Breast epithelium (tissue), 3 donors: ENCODE results near the gene TRAFD1.

Source experiments
- POLR2A ChIP-seq: fragments of 450-650 bp; IDR thresholded peaks from one replicate; pipeline ENCODE4 v1.6.1; 2016; ENCODE audit warnings: antibody characterized with exemption, mild to moderate bottlenecking, moderate library complexity
- TF ChIP-seq, protein P1 (sequence below), 3 donors: fragments of 450-650 bp; IDR thresholded peaks; one replicate each; pipeline ENCODE4 v1.5.1; 2016 to 2017; ENCODE audit warnings: antibody characterized with exemption in 3 of 3, mild to moderate bottlenecking in 3 of 3, moderate library complexity in 3 of 3

DNA sequence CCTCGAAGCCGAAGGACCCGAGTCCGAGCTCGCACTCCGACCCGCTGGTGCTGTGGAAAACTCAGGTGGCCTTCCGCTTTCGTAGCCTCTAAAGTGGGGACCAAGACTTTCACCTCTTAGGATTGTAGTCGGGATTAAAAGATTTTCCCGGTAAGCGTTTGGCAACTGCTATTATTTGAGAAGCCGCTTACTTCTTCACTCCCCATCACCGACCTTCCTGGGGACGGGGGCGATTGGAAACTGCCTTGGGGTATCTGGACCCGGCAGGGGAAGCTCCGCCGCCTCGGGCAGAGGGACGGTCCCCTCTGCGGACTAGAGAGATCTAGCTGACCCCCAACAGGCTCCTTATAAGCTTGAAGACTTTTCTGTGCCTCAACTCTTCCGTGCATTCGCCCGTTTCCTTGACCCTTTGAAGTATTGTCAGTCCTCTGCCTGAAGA lies 659 bp downstream of the TRAFD1 start:
- TF ChIP-seq, protein P1, sequence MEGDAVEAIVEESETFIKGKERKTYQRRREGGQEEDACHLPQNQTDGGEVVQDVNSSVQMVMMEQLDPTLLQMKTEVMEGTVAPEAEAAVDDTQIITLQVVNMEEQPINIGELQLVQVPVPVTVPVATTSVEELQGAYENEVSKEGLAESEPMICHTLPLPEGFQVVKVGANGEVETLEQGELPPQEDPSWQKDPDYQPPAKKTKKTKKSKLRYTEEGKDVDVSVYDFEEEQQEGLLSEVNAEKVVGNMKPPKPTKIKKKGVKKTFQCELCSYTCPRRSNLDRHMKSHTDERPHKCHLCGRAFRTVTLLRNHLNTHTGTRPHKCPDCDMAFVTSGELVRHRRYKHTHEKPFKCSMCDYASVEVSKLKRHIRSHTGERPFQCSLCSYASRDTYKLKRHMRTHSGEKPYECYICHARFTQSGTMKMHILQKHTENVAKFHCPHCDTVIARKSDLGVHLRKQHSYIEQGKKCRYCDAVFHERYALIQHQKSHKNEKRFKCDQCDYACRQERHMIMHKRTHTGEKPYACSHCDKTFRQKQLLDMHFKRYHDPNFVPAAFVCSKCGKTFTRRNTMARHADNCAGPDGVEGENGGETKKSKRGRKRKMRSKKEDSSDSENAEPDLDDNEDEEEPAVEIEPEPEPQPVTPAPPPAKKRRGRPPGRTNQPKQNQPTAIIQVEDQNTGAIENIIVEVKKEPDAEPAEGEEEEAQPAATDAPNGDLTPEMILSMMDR (IDR thresholded peaks at IDR 0.05): no peak
- TF ChIP-seq POLR2A: no peak
